ENCODE data around the gene NRIP1.

GRCh38 chr21:15112858-15113257 lies 48.1 kb upstream of the NRIP1 start:
- TF ChIP-seq POLR2A (IDR thresholded peaks at IDR 0.05) (no peak), CTCF (IDR thresholded peaks at IDR 0.05) (no peak), POLR2AphosphoS5 (IDR thresholded peaks at IDR 0.05; ENCODE audit: insufficient read depth in 1 of 2, low read depth in 1 of 2) (no peak)

All from vagina (tissue), 2 donors.